Measurements from ENCODE around the gene PDZD2. TPM values are rescaled to one million over a fixed set of nuclear protein-coding genes. Genes with fewer than 3 reads are reported as not detected.

PDZD2 gene
- total RNA-seq, 1 donor from 2014 or later: 6.7 TPM

- peak; percentile 98 for DNase-seq (ENCODE audit: low read depth)
- TF ChIP-seq CTCF (IDR thresholded peaks at IDR 0.05; ENCODE audit: insufficient read depth, low read length, poor library complexity, severe bottlenecking): no peak
- no peak overlapping the region for H3K4me3 ChIP-seq (ENCODE audit: low read depth, low read length)
- H3K27me3 ChIP-seq (ENCODE audit: control insufficient read depth, insufficient read depth, low read length): no peaks in the 10 kb centered on the region
- no peaks in the 10 kb centered on the region for H3K36me3 ChIP-seq (ENCODE audit: control insufficient read depth, insufficient read depth, low read length)
Measured at GRCh38 chr5:32027717-32028458, 389.0 kb downstream of the PDZD2 start.

DNA sequence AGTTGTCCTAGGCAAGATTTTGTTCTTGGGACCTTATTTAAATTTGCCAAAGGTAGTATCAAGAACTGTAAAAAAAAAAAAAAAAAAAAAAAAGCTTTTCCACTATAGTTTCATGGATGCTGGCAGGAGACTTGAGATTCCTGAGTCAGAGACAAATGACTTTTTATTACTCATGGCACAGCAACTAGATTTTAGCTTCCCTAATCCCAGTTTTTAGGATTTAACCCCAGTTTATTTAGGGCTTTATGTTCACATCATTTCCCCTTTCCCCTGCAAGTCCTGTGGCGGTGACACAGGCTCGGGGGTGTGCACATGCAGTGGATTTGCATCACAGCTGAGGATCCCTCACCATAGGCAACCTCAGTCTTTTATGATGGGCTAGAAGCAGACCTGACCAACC, 390.3 kb downstream of the PDZD2 start:
- H3K36me3 ChIP-seq (ENCODE audit: control insufficient read depth, insufficient read depth, low read length): no peaks in the 10 kb centered on the region
- TF ChIP-seq CTCF (IDR thresholded peaks at IDR 0.05; ENCODE audit: insufficient read depth, low read length, poor library complexity, severe bottlenecking): no peak
- no peak for DNase-seq (ENCODE audit: low read depth)
- H3K27me3 ChIP-seq (ENCODE audit: control insufficient read depth, insufficient read depth, low read length): no peaks in the 10 kb centered on the region
- H3K4me3 ChIP-seq (ENCODE audit: low read depth, low read length): no peak overlapping the region

GRCh38 chr5:32029781-32030180, 390.9 kb downstream of the PDZD2 start:
- no peaks in the 10 kb centered on the region for H3K27me3 ChIP-seq (ENCODE audit: control insufficient read depth, insufficient read depth, low read length)
- no peaks in the 10 kb centered on the region for H3K36me3 ChIP-seq (ENCODE audit: control insufficient read depth, insufficient read depth, low read length)
- H3K4me3 ChIP-seq (ENCODE audit: low read depth, low read length): no peak overlapping the region
- no peak for DNase-seq (ENCODE audit: low read depth)
- no peak for TF ChIP-seq CTCF (IDR thresholded peaks at IDR 0.05; ENCODE audit: insufficient read depth, low read length, poor library complexity, severe bottlenecking)

DNA sequence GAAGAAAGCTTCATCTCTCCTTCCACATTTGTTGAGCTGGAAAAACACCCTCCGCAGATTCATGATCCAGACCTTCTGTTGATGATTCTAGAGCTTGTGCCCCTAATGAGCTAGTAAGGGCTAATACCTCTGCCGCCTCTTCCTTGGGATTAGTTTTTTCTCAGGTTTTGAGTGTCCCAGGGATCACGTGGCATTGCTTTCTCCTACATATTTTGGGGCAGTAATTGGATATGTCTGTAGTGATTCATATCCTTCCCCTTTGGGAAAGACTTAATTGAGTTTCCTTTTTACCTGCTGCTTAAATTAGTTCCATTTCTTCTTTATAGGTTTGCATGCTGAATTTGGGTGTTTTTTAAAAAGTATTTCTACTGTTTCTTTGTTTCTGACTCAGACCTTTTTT, 391.3 kb downstream of the PDZD2 start:
- no peaks in the 10 kb centered on the region for H3K36me3 ChIP-seq (ENCODE audit: control insufficient read depth, insufficient read depth, low read length)
- DNase-seq (ENCODE audit: low read depth): no peak
- H3K4me3 ChIP-seq (ENCODE audit: low read depth, low read length): no peak overlapping the region
- TF ChIP-seq CTCF (IDR thresholded peaks at IDR 0.05; ENCODE audit: insufficient read depth, low read length, poor library complexity, severe bottlenecking): no peak
- no peaks in the 10 kb centered on the region for H3K27me3 ChIP-seq (ENCODE audit: control insufficient read depth, insufficient read depth, low read length)

DNA sequence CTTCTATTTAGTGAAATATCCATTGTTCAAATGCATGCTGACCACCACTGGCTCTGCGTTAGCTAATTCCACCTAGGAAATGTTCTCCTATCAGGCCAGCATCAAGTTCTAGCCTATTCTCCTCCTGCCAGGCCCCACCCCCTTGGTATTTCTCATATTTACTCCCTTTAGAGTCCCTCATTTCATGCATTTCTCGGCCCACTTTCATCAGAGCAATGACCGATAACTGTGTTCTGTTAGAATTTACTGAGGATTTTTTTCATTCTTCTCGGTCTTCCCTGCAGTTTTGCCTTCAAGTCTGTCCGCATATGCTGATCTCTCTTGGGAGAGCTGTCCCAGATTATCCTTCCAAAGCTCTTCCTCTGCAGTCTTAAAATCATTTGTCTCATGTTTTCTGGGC, 391.8 kb downstream of the PDZD2 start:
- Histone ChIP-seq H3K27me3 (ENCODE audit: control insufficient read depth, insufficient read depth, low read length) (no peaks in the 10 kb centered on the region), H3K36me3 (ENCODE audit: control insufficient read depth, insufficient read depth, low read length) (no peaks in the 10 kb centered on the region), H3K4me3 (ENCODE audit: low read depth, low read length) (no peak overlapping the region)
- no peak for TF ChIP-seq CTCF (IDR thresholded peaks at IDR 0.05; ENCODE audit: insufficient read depth, low read length, poor library complexity, severe bottlenecking)
- no peak for DNase-seq (ENCODE audit: low read depth)

DNA sequence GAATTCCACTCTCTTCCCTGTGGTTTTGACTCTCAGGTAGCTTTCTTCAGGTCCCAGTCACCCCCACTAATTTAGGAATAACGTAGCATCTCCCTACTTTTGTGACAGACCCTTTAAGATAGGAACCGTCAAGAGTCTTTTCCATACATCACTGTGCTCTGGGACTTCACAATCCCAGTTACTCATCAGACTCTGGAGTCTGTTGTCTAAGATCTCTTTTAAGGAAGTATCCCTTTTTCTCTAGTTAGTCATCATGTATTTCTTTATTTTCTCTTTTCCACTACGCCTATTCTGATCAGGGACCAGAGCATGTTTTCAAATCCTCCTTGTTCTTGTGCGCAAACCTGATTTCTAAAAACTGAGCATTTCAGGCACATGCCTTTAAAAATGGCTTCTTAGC, 392.2 kb downstream of the PDZD2 start:
- no peak for DNase-seq (ENCODE audit: low read depth)
- H3K27me3 ChIP-seq (ENCODE audit: control insufficient read depth, insufficient read depth, low read length): no peaks in the 10 kb centered on the region
- no peaks in the 10 kb centered on the region for H3K36me3 ChIP-seq (ENCODE audit: control insufficient read depth, insufficient read depth, low read length)
- no peak for TF ChIP-seq CTCF (IDR thresholded peaks at IDR 0.05; ENCODE audit: insufficient read depth, low read length, poor library complexity, severe bottlenecking)
- H3K4me3 ChIP-seq (ENCODE audit: low read depth, low read length): no peak overlapping the region

All from kidney epithelial cell (primary cell).